A549 (cell line): ENCODE measurements around the gene NTN5.

Source experiments
- CTCF ChIP-seq: fragments of >200 bp; sonication (Bioruptor Twin); formaldehyde crosslinking; IDR thresholded peaks from 3 replicates; pipeline ENCODE4 v1.5.1; 2016
- JUNB ChIP-seq: fragments of >200 bp; sonication (Bioruptor Twin); formaldehyde crosslinking; IDR thresholded peaks from 2 replicates; pipeline ENCODE4 v1.6.1; 2016
- KDM1A ChIP-seq: fragments of 200-600 bp; sonication (generic); IDR thresholded peaks from 2 replicates; pipeline ENCODE4 v1.6.1; 2016; ENCODE audit warnings: low read depth, mild to moderate bottlenecking
- MAX ChIP-seq: IDR thresholded peaks from 2 replicates; pipeline ENCODE4 v1.6.1; 2012
- NFE2L2 ChIP-seq: fragments of 150-350 bp; conservative IDR thresholded peaks from 2 replicates; pipeline ENCODE4 v1.6.1; 2014; ENCODE audit warnings: low read length
- REST ChIP-seq: fragments of 200-600 bp; sonication (generic); IDR thresholded peaks from 2 replicates; pipeline ENCODE4 v1.6.1; 2016; ENCODE audit warnings: antibody characterized with exemption, mild to moderate bottlenecking, moderate library complexity
- RFX5 ChIP-seq: fragments of 450-650 bp; IDR thresholded peaks from 2 replicates; pipeline ENCODE4 v1.7.1; 2014; ENCODE audit warnings: antibody characterized with exemption, mild to moderate bottlenecking, moderate library complexity

- TF ChIP-seq CTCF (no peak), NFE2L2 (no peak), JUNB (no peak), REST (no peak), MAX (no peak), RFX5 (no peak), KDM1A (no peak)
Observed at GRCh38 chr19:48625891-48626327, 46.9 kb downstream of the NTN5 start.
